OCI-LY7 (cell line): ENCODE measurements around the gene AVPR2. TPM values are rescaled to one million over a fixed set of nuclear protein-coding genes. Genes with fewer than 3 reads are reported as not detected.

Experiments
- BruUV-seq: library from RNA; stranded (reverse); fragments of 400-500 nt; replicated peaks from 2 replicates; lab custom pipeline; 2021; lab: Mats Ljungman, UMichigan
- CTCF ChIA-PET: fragments of 300-600 bp; sonication (Branson Sonifier 250); formaldehyde crosslinking; loops from one replicate; lab custom pipeline; 2022; ENCODE audit warnings: antibody characterized with exemption; ENCODE audit not compliant: unreplicated experiment; lab: Charles Lee
- POLR2A ChIA-PET: fragments of 300-600 bp; sonication (Branson Sonifier 250); formaldehyde crosslinking; loops from one replicate; lab custom pipeline; 2022; ENCODE audit warnings: antibody characterized with exemption; lab: Charles Lee
- DNase-seq: peaks from one replicate; pipeline ENCODE4 v3.0.0-alpha.2; 2015; ENCODE audit warnings: low spot score
- H2AFZ ChIP-seq: fragments of 200-600 bp; sonication (generic), shearing (Covaris generic); 2 replicates; pipeline ENCODE4 v1.6.1; 2014; ENCODE audit warnings: mild to moderate bottlenecking, antibody characterized with exemption, low read length, moderate library complexity
- H3K27ac ChIP-seq: fragments of 200-600 bp; sonication (generic); 2 replicates; pipeline ENCODE4 v1.5.1; 2014; ENCODE audit warnings: mixed run types, low read depth, mild to moderate bottlenecking, moderate library complexity, low read length, inconsistent platforms; ENCODE audit not compliant: poor library complexity, severe bottlenecking
- H3K36me3 ChIP-seq: fragments of 200-600 bp; sonication (generic); 2 replicates; pipeline ENCODE4 v1.6.1; 2014; ENCODE audit warnings: mild to moderate bottlenecking, antibody characterized with exemption, low read length, moderate library complexity, mixed read lengths; ENCODE audit not compliant: insufficient read depth
- H3K4me1 ChIP-seq: fragments of 200-600 bp; sonication (generic); 2 replicates; pipeline ENCODE4 v1.5.1; 2014; ENCODE audit warnings: mild to moderate bottlenecking, low read length; ENCODE audit not compliant: insufficient read depth, poor library complexity, severe bottlenecking
- H3K4me2 ChIP-seq: fragments of 200-600 bp; sonication (generic); 2 replicates; pipeline ENCODE4 v1.6.1; 2014; ENCODE audit warnings: mild to moderate bottlenecking, low read length
- H3K4me3 ChIP-seq: fragments of 200-600 bp; sonication (generic); 2 replicates; pipeline ENCODE4 v1.5.1; 2014; ENCODE audit warnings: mild to moderate bottlenecking, low read depth, low read length; ENCODE audit not compliant: poor library complexity, severe bottlenecking
- H3K79me2 ChIP-seq: fragments of 200-600 bp; sonication (generic); 2 replicates; pipeline ENCODE4 v1.6.1; 2016; ENCODE audit warnings: low read depth, mild to moderate bottlenecking, low read length, moderate library complexity, mixed read lengths; ENCODE audit not compliant: insufficient read depth
- H3K9me2 ChIP-seq: fragments of 200-600 bp; sonication (generic); 2 replicates; pipeline ENCODE4 v1.6.1; 2016; ENCODE audit warnings: mild to moderate bottlenecking, low read length, mixed read lengths; ENCODE audit not compliant: insufficient read depth
- H3K9me3 ChIP-seq: fragments of 200-600 bp; sonication (generic); 2 replicates; pipeline ENCODE4 v1.6.1; 2014; ENCODE audit warnings: mild to moderate bottlenecking, mixed run types, low read length, mixed read lengths
- H4K20me1 ChIP-seq: fragments of 200-600 bp; sonication (generic); 2 replicates; pipeline ENCODE4 v1.6.1; 2014; ENCODE audit warnings: mild to moderate bottlenecking, antibody characterized with exemption, low read length, moderate library complexity, mixed read lengths; ENCODE audit not compliant: insufficient read depth
- EZH2phosphoT487 ChIP-seq: fragments of 200-600 bp; sonication (generic); IDR thresholded peaks from 2 replicates; pipeline ENCODE4 v1.6.1; 2018; ENCODE audit warnings: low read depth, borderline replicate concordance, mild to moderate bottlenecking, mixed run types, antibody characterized with exemption, low read length, moderate library complexity, mixed read lengths
- intact Hi-C: fragments of 100-400 bp; cut with micrococcal nuclease; formaldehyde crosslinking; loops from one replicate; pipeline ENCODE4 v1.10.0; 2022; ENCODE audit not compliant: unreplicated experiment
- total RNA-seq, 2 experiments: library from RNA; depleted of rRNA in 1 of 2; stranded (reverse); fragments of >200 nt in 1 of 2; shearing (Covaris generic) in 1 of 2; gene quantifications; 2 replicates each; pipeline ENCODE4 v1.2.3, GENCODE V29; 2014 to 2022
- TF ChIP-seq, protein P1 (sequence below): fragments of 200-600 bp; sonication (generic); conservative IDR thresholded peaks from 2 replicates; pipeline ENCODE4 v1.5.1; 2014; ENCODE audit warnings: mild to moderate bottlenecking, antibody characterized with exemption, low read length, moderate library complexity, mixed read lengths

AVPR2 gene
- total RNA-seq, 2 experiments from 2014 or later: 0.09 TPM; not detected in 1

DNA sequence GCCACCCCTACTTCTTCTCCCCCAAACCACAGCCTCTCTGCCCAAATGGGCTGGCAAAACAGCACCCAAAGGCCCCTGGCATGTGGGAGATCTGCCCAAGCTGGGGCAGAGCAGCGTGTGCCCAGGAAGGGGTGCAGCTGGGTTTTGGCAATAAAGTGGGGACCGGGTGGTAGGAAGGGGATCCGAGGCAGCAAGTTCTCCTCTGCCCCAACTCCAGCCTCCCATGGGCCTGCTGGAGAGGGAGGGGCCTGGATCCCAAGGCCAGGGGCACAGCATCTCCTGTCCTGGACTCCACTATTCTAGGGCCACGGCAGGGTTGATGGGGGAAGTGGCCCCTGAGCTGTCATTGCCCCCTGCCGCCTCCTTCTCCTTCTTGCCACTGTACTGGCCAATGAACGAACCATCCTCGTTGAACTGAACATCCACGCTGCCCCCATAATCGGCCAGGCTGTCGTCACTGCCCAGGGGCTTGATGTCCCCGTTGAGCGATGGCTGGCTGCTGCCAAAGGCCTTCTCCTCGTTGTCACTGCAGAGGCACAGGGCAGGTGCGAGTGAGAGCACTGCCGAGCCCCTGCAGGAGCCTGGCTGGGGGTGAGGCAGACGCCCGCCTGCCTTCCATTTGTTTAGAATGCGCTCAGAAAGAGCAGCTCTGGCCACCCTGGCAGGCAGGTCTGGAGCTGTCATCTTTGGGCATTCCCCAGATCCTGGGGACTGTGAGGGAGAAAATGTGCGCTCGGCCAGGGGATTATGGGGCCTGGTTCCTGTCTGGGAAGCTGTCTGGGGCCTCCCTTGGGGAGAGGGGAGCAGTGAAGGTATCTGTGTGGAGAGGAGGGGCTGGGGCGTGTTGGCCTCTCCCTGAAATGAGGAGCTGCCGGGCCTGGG lies 41.9 kb upstream of the AVPR2 start:
- Histone ChIP-seq H3K27ac (no peak overlapping the region), H2AFZ (no peak overlapping the region), H3K36me3 (no peaks in the 10 kb centered on the region), H3K9me2 (no peaks in the 10 kb centered on the region), H3K4me1 (no peaks in the 10 kb centered on the region), H4K20me1 (no peaks in the 10 kb centered on the region), H3K79me2 (no peaks in the 10 kb centered on the region), H3K9me3 (no peaks in the 10 kb centered on the region), H3K4me2 (no peak overlapping the region), H3K4me3 (no peak overlapping the region)
- no TSS peak for BruUV-seq
- CTCF ChIA-PET: no interaction called here
- POLR2A ChIA-PET: no interaction called here
- TF ChIP-seq EZH2phosphoT487: no peak
- TF ChIP-seq, protein P1, sequence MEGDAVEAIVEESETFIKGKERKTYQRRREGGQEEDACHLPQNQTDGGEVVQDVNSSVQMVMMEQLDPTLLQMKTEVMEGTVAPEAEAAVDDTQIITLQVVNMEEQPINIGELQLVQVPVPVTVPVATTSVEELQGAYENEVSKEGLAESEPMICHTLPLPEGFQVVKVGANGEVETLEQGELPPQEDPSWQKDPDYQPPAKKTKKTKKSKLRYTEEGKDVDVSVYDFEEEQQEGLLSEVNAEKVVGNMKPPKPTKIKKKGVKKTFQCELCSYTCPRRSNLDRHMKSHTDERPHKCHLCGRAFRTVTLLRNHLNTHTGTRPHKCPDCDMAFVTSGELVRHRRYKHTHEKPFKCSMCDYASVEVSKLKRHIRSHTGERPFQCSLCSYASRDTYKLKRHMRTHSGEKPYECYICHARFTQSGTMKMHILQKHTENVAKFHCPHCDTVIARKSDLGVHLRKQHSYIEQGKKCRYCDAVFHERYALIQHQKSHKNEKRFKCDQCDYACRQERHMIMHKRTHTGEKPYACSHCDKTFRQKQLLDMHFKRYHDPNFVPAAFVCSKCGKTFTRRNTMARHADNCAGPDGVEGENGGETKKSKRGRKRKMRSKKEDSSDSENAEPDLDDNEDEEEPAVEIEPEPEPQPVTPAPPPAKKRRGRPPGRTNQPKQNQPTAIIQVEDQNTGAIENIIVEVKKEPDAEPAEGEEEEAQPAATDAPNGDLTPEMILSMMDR: no peak
- intact Hi-C loops: no loop called here
- DNase-seq: no peak

GRCh38 chrX:153863251-153863991 lies 41.1 kb upstream of the AVPR2 start:
- Histone ChIP-seq H3K36me3 (no peaks in the 10 kb centered on the region), H3K79me2 (no peaks in the 10 kb centered on the region), H3K4me1 (no peaks in the 10 kb centered on the region), H3K4me3 (no peak overlapping the region), H2AFZ (no peak overlapping the region), H3K27ac (no peak overlapping the region), H3K9me3 (no peaks in the 10 kb centered on the region), H3K4me2 (no peak overlapping the region), H4K20me1 (no peaks in the 10 kb centered on the region), H3K9me2 (no peaks in the 10 kb centered on the region)
- POLR2A ChIA-PET: no interaction called here
- TF ChIP-seq, protein P1: no peak
- no peak for TF ChIP-seq EZH2phosphoT487
- CTCF ChIA-PET: no interaction called here
- no TSS peak for BruUV-seq
- intact Hi-C loops: no loop called here
- no peak for DNase-seq
